ENCODE measurements around the gene PKDREJ. TPM values are rescaled to one million over a fixed set of nuclear protein-coding genes. Genes with fewer than 3 reads are reported as not detected.

Gene PKDREJ
- total and polyA plus RNA-seq, 2 experiments from 2014 or later: not detected

DNA sequence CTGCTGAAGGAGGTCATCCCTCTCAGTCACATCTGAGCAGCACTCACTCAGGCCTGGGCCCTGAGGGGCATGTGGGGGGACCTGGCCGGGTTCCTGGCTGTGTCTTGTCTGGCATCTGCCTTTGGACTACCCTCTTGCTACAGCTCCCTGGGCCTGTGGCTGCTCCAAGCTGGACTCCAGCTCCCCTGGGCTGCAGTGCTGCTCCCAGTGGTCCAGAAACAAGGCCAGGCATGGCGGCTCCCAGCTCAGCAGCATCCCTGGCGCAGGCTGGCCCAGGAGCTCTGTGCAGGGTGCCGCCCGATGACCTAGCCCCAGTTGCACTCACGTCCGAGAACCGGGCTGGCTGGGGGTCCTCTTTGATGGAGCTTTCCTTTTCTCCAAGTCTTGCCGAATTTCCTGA is 18.4 kb downstream of the PKDREJ start:
- no peaks in the 10 kb centered on the region for H3K36me3 ChIP-seq (ENCODE audit: insufficient read depth)
- Mint-ChIP-seq H3K4me1 (peaks cover 4% of the 10 kb centered on the region), H3K27ac (no peak overlapping the region), H3K27me3 (ENCODE audit: insufficient read depth, low read depth, poor library complexity) (peaks cover 9% of the 10 kb centered on the region), H3K4me3 (no peak overlapping the region), H3K9me3 (no peaks in the 10 kb centered on the region; the same call in 2 of the 3 replicates), H3K36me3 (ENCODE audit: low read depth) (peaks cover 2% of the 10 kb centered on the region; the same call in 1 of the 3 replicates)
- H2AFZ ChIP-seq: no peak overlapping the region
- H4K20me1 ChIP-seq (replicated peaks; ENCODE audit: insufficient read depth): no peaks in the 10 kb centered on the region
- ATAC-seq: no peak
- no peaks in the 10 kb centered on the region for H3F3A ChIP-seq (replicated peaks; ENCODE audit: low read depth)
- no peak for TF ChIP-seq JUNB (IDR thresholded peaks at IDR 0.05; ENCODE audit: unreplicated experiment)
- no peak for TF ChIP-seq EZH2 (IDR thresholded peaks at IDR 0.05; ENCODE audit: low read depth, unreplicated experiment)
- no peak for TF ChIP-seq CREB1 (CRISPR knock-in tag; IDR thresholded peaks at IDR 0.05; ENCODE audit: low read depth)
- no peaks in the 10 kb centered on the region for H3K9me2 ChIP-seq (ENCODE audit: insufficient read depth)
- H3K4me3 ChIP-seq: no peak overlapping the region
- H3K27me3 ChIP-seq (ENCODE audit: insufficient read depth): no peaks in the 10 kb centered on the region
- H3K27ac ChIP-seq (ENCODE audit: low read depth): no peak overlapping the region
- no peak for DNase-seq (ENCODE audit: low spot score)
- no peak overlapping the region for H3K4me2 ChIP-seq
- H3K4me1 ChIP-seq (ENCODE audit: insufficient read depth): no peaks in the 10 kb centered on the region
- H3K79me2 ChIP-seq (replicated peaks; ENCODE audit: insufficient read depth): no peaks in the 10 kb centered on the region

GRCh38 chr22:46242076-46242475 is 21.1 kb downstream of the PKDREJ start:
- no peaks in the 10 kb centered on the region for H3K79me2 ChIP-seq (replicated peaks; ENCODE audit: insufficient read depth)
- TF ChIP-seq, protein P1, sequence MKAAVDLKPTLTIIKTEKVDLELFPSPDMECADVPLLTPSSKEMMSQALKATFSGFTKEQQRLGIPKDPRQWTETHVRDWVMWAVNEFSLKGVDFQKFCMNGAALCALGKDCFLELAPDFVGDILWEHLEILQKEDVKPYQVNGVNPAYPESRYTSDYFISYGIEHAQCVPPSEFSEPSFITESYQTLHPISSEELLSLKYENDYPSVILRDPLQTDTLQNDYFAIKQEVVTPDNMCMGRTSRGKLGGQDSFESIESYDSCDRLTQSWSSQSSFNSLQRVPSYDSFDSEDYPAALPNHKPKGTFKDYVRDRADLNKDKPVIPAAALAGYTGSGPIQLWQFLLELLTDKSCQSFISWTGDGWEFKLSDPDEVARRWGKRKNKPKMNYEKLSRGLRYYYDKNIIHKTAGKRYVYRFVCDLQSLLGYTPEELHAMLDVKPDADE (IDR thresholded peaks at IDR 0.05): no peak
- no peak for TF ChIP-seq JUNB (IDR thresholded peaks at IDR 0.05; ENCODE audit: unreplicated experiment)
- no peak for TF ChIP-seq EZH2phosphoT487 (IDR thresholded peaks at IDR 0.05; ENCODE audit: unreplicated experiment)
- TF ChIP-seq ZNF331 (CRISPR knock-in tag; IDR thresholded peaks at IDR 0.05; ENCODE audit: low read depth): no peak
- TF ChIP-seq POLR2AphosphoS5 (IDR thresholded peaks at IDR 0.05; ENCODE audit: low read depth): no peak
- TF ChIP-seq REST (IDR thresholded peaks at IDR 0.05; ENCODE audit: unreplicated experiment): no peak
- no peak for TF ChIP-seq CREB1 (CRISPR knock-in tag; IDR thresholded peaks at IDR 0.05; ENCODE audit: low read depth)
- TF ChIP-seq NANOG (IDR thresholded peaks at IDR 0.05; ENCODE audit: borderline replicate concordance): no peak
- TF ChIP-seq, protein P2, sequence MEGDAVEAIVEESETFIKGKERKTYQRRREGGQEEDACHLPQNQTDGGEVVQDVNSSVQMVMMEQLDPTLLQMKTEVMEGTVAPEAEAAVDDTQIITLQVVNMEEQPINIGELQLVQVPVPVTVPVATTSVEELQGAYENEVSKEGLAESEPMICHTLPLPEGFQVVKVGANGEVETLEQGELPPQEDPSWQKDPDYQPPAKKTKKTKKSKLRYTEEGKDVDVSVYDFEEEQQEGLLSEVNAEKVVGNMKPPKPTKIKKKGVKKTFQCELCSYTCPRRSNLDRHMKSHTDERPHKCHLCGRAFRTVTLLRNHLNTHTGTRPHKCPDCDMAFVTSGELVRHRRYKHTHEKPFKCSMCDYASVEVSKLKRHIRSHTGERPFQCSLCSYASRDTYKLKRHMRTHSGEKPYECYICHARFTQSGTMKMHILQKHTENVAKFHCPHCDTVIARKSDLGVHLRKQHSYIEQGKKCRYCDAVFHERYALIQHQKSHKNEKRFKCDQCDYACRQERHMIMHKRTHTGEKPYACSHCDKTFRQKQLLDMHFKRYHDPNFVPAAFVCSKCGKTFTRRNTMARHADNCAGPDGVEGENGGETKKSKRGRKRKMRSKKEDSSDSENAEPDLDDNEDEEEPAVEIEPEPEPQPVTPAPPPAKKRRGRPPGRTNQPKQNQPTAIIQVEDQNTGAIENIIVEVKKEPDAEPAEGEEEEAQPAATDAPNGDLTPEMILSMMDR (conservative IDR thresholded peaks at IDR 0.05; ENCODE audit: low read depth in 2 of 2): no peak

More at GRCh38 chr22:46242076-46242475, 21.1 kb downstream of the PKDREJ start:
- Histone ChIP-seq H4K20me1 (replicated peaks; ENCODE audit: insufficient read depth) (no peaks in the 10 kb centered on the region), H3K4me1 (ENCODE audit: insufficient read depth) (no peaks in the 10 kb centered on the region), H3K9me2 (ENCODE audit: insufficient read depth) (no peaks in the 10 kb centered on the region), H3K4me2 (no peak overlapping the region), H3K4me3 (no peak overlapping the region), H3K27me3 (ENCODE audit: insufficient read depth) (no peaks in the 10 kb centered on the region), H2AFZ (no peak overlapping the region), H3K36me3 (ENCODE audit: insufficient read depth) (no peaks in the 10 kb centered on the region), H3F3A (replicated peaks; ENCODE audit: low read depth) (no peaks in the 10 kb centered on the region), H3K27ac (ENCODE audit: low read depth) (no peak overlapping the region)
- H3K36me3 Mint-ChIP-seq (ENCODE audit: low read depth): peaks cover 2% of the 10 kb centered on the region; the same call in 2 of the 3 replicates
- no peak overlapping the region for H3K27ac Mint-ChIP-seq
- DNase-seq (ENCODE audit: low spot score): no peak
- peaks cover 9% of the 10 kb centered on the region for H3K27me3 Mint-ChIP-seq (ENCODE audit: insufficient read depth, low read depth, poor library complexity)
- no peak for ATAC-seq
- H3K4me3 Mint-ChIP-seq: no peak overlapping the region
- no peaks in the 10 kb centered on the region; the same call in 2 of the 3 replicates for H3K9me3 Mint-ChIP-seq
- H3K4me1 Mint-ChIP-seq: no peaks in the 10 kb centered on the region; the same call in 2 of the 3 replicates

Measured in GM23338 (cell line).